WTC11 (cell line): ENCODE results near the gene SCN9A. TPM values are rescaled to one million over a fixed set of nuclear protein-coding genes. Genes with fewer than 3 reads are reported as not detected.

Experiments
- ATAC-seq: fragments of 200-7000 bp; cut with Tn5 transposase; 2 replicates; pipeline ENCODE4 v1.10.0; 2021; ENCODE audit warnings: mild to moderate bottlenecking, moderate library complexity
- CTCF ChIA-PET: fragments of 300-600 bp; sonication (Branson Sonifier 250); formaldehyde crosslinking; loops from one replicate; lab custom pipeline; 2021; ENCODE audit warnings: antibody characterized with exemption; lab: Charles Lee
- POLR2A ChIA-PET: fragments of 350-600 bp; sonication (Branson Sonifier 250); formaldehyde crosslinking; loops from one replicate; lab custom pipeline; 2021; ENCODE audit warnings: antibody characterized with exemption; lab: Charles Lee
- DNase-seq: peaks from one replicate; pipeline ENCODE4 v3.0.0; 2021; ENCODE audit warnings: low spot score
- H3K27ac Mint-ChIP-seq: 2 replicates; pipeline ENCODE4 v1.8.0; 2021; ENCODE audit warnings: mixed read lengths
- H3K27me3 Mint-ChIP-seq: 2 replicates; pipeline ENCODE4 v1.8.0; 2021; ENCODE audit warnings: low read depth, mild to moderate bottlenecking, moderate library complexity, mixed read lengths
- H3K36me3 Mint-ChIP-seq: 2 replicates; pipeline ENCODE4 v1.8.0; 2021; ENCODE audit warnings: mixed read lengths
- H3K4me1 Mint-ChIP-seq: 2 replicates; pipeline ENCODE4 v1.8.0; 2022; ENCODE audit warnings: mixed read lengths
- H3K4me3 Mint-ChIP-seq: 2 replicates; pipeline ENCODE4 v1.8.0; 2021; ENCODE audit warnings: mild to moderate bottlenecking, moderate library complexity, mixed read lengths
- H3K9me3 Mint-ChIP-seq: 2 replicates; pipeline ENCODE4 v1.8.0; 2021; ENCODE audit warnings: mixed read lengths
- EMX1 ChIP-seq: fragments of 250-450 bp; sonication (Bioruptor Pico); IDR thresholded peaks from 2 replicates; pipeline ENCODE4 v1.8.0; 2021; ENCODE audit warnings: mild to moderate bottlenecking
- ESRRA ChIP-seq: sonication (generic); formaldehyde crosslinking; IDR thresholded peaks from 2 replicates; pipeline ENCODE4 v1.8.1; 2022; ENCODE audit warnings: mild to moderate bottlenecking, missing genetic modification reagents, borderline replicate concordance
- FOXJ3 ChIP-seq: sonication (generic); formaldehyde crosslinking; IDR thresholded peaks from 2 replicates; pipeline ENCODE4 v1.9.0; 2021; ENCODE audit warnings: missing genetic modification reagents, mild to moderate bottlenecking, borderline replicate concordance
- JAZF1 ChIP-seq: fragments of 250-450 bp; sonication (Bioruptor Pico); IDR thresholded peaks from 2 replicates; pipeline ENCODE4 v1.9.0; 2021; ENCODE audit warnings: moderate library complexity, mild to moderate bottlenecking, inconsistent platforms
- MAX ChIP-seq: sonication (generic); formaldehyde crosslinking; IDR thresholded peaks from 2 replicates; pipeline ENCODE4 v1.8.0; 2022; ENCODE audit warnings: mild to moderate bottlenecking, missing genetic modification reagents
- MLX ChIP-seq: sonication (generic); formaldehyde crosslinking; IDR thresholded peaks from 2 replicates; pipeline ENCODE4 v1.8.1; 2023; ENCODE audit warnings: mild to moderate bottlenecking, missing genetic modification reagents, moderate library complexity
- MXD4 ChIP-seq: fragments of 250-450 bp; sonication (Bioruptor Pico); IDR thresholded peaks from 2 replicates; pipeline ENCODE4 v1.8.0; 2021; ENCODE audit warnings: mild to moderate bottlenecking, moderate library complexity, borderline replicate concordance
- NR3C1 ChIP-seq: sonication (generic); formaldehyde crosslinking; conservative IDR thresholded peaks from 2 replicates; pipeline ENCODE4 v1.8.1; 2023; ENCODE audit warnings: low read depth, mild to moderate bottlenecking, missing genetic modification reagents
- OVOL2 ChIP-seq: fragments of 250-450 bp; sonication (Bioruptor Pico); IDR thresholded peaks from 2 replicates; pipeline ENCODE4 v1.9.0; 2021; ENCODE audit warnings: mild to moderate bottlenecking, borderline replicate concordance
- RELA ChIP-seq: sonication (generic); formaldehyde crosslinking; IDR thresholded peaks from 2 replicates; pipeline ENCODE4 v1.8.1; 2022; ENCODE audit warnings: missing genetic modification reagents, mild to moderate bottlenecking, borderline replicate concordance
- SMAD3 ChIP-seq: sonication (generic); formaldehyde crosslinking; IDR thresholded peaks from 2 replicates; pipeline ENCODE4 v1.8.0; 2022; ENCODE audit warnings: missing genetic modification reagents, mild to moderate bottlenecking, borderline replicate concordance
- USF1 ChIP-seq: sonication (generic); formaldehyde crosslinking; IDR thresholded peaks from 2 replicates; pipeline ENCODE4 v1.8.0; 2022; ENCODE audit warnings: mild to moderate bottlenecking, missing genetic modification reagents
- ZMAT4 ChIP-seq: fragments of 250-450 bp; sonication (Bioruptor Pico); IDR thresholded peaks from 2 replicates; pipeline ENCODE4 v1.9.0; 2021; ENCODE audit warnings: mild to moderate bottlenecking
- total RNA-seq: library from RNA; stranded (reverse); gene quantifications from 3 replicates; pipeline ENCODE4 v1.2.3, GENCODE V29; 2021
- TF ChIP-seq, protein P1 (sequence below): fragments of 250-450 bp; sonication (Bioruptor Pico); IDR thresholded peaks from 2 replicates; pipeline ENCODE4 v2.1.2; 2022; ENCODE audit warnings: mild to moderate bottlenecking, moderate library complexity
- TF ChIP-seq, protein P2 (sequence below): sonication (generic); formaldehyde crosslinking; IDR thresholded peaks from 2 replicates; pipeline ENCODE4 v1.8.1; 2023; ENCODE audit warnings: mild to moderate bottlenecking, missing genetic modification reagents
- TF ChIP-seq, protein P3 (sequence below): fragments of 250-450 bp; sonication (Bioruptor Pico); IDR thresholded peaks from 2 replicates; pipeline ENCODE4 v1.9.0; 2021; ENCODE audit warnings: moderate library complexity, mild to moderate bottlenecking, inconsistent platforms, borderline replicate concordance
- TF ChIP-seq, protein P4 (sequence below): fragments of 250-450 bp; sonication (Bioruptor Pico); IDR thresholded peaks from 2 replicates; pipeline ENCODE4 v1.9.0; 2021; ENCODE audit warnings: mild to moderate bottlenecking, borderline replicate concordance
- TF ChIP-seq, protein P5 (sequence below): fragments of 200-600 bp; IDR thresholded peaks from 2 replicates; pipeline ENCODE4 v1.8.0; 2022; ENCODE audit warnings: antibody characterized with exemption

The SCN9A gene
- total RNA-seq, 1 experiment from 2014 or later: 7.3 TPM

DNA sequence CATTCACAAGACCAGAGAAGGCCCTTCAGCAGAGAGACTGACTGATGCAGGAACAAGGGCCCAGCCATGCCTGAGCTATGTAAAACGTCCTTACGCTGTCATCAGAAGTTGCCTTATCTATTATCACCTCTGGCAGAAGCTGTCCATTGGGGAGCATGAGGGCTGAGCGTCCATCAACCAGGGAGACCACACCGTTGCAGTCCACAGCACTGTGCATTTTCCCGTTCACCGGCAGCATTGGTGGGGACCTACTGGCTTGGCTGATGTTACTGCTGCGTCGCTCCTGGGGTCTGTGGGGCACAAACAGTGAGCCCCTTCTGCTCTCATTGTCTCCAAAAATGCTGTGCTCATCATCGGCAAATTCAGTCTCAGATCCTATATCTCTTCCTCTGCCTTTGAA, 91.4 kb downstream of the SCN9A start (continued):
- TF ChIP-seq MXD4 (CRISPR knock-in tag): no peak

- Mint-ChIP-seq H3K27me3 (no peaks in the 10 kb centered on the region; the same call in 1 of the 2 replicates), H3K4me3 (no peak overlapping the region), H3K4me1 (peaks cover 6% of the 10 kb centered on the region), H3K27ac (no peak overlapping the region), H3K36me3 (no peaks in the 10 kb centered on the region)
- ChIA-PET POLR2A (no interaction called here), CTCF (no interaction called here)
- ATAC-seq: no peak
- DNase-seq: no peak
- TF ChIP-seq RELA (CRISPR knock-in tag): no peak
- TF ChIP-seq EMX1 (CRISPR knock-in tag): no peak
- no peak for TF ChIP-seq NR3C1 (CRISPR knock-in tag)
- no peak for TF ChIP-seq FOXJ3 (CRISPR knock-in tag)
- TF ChIP-seq ESRRA: no peak
- TF ChIP-seq, protein P1, sequence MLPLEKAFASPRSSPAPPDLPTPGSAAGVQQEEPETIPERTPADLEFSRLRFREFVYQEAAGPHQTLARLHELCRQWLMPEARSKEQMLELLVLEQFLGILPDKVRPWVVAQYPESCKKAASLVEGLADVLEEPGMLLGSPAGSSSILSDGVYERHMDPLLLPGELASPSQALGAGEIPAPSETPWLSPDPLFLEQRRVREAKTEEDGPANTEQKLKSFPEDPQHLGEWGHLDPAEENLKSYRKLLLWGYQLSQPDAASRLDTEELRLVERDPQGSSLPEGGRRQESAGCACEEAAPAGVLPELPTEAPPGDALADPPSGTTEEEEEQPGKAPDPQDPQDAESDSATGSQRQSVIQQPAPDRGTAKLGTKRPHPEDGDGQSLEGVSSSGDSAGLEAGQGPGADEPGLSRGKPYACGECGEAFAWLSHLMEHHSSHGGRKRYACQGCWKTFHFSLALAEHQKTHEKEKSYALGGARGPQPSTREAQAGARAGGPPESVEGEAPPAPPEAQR (CRISPR knock-in tag): no peak
- TF ChIP-seq USF1 (CRISPR knock-in tag): no peak
- no peak for TF ChIP-seq OVOL2
- TF ChIP-seq SMAD3 (CRISPR knock-in tag): no peak
- no peak for TF ChIP-seq JAZF1 (CRISPR knock-in tag)
- no peak for TF ChIP-seq MLX
- no peak for TF ChIP-seq ZMAT4 (CRISPR knock-in tag)
- TF ChIP-seq, protein P2, sequence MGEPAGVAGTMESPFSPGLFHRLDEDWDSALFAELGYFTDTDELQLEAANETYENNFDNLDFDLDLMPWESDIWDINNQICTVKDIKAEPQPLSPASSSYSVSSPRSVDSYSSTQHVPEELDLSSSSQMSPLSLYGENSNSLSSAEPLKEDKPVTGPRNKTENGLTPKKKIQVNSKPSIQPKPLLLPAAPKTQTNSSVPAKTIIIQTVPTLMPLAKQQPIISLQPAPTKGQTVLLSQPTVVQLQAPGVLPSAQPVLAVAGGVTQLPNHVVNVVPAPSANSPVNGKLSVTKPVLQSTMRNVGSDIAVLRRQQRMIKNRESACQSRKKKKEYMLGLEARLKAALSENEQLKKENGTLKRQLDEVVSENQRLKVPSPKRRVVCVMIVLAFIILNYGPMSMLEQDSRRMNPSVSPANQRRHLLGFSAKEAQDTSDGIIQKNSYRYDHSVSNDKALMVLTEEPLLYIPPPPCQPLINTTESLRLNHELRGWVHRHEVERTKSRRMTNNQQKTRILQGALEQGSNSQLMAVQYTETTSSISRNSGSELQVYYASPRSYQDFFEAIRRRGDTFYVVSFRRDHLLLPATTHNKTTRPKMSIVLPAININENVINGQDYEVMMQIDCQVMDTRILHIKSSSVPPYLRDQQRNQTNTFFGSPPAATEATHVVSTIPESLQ (CRISPR knock-in tag): no peak
- TF ChIP-seq, protein P3, sequence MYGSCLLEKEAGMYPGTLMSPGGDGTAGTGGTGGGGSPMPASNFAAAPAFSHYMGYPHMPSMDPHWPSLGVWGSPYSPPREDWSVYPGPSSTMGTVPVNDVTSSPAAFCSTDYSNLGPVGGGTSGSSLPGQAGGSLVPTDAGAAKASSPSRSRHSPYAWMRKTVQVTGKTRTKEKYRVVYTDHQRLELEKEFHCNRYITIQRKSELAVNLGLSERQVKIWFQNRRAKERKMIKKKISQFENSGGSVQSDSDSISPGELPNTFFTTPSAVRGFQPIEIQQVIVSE: no peak
- no peak for TF ChIP-seq MAX
- TF ChIP-seq, protein P4, sequence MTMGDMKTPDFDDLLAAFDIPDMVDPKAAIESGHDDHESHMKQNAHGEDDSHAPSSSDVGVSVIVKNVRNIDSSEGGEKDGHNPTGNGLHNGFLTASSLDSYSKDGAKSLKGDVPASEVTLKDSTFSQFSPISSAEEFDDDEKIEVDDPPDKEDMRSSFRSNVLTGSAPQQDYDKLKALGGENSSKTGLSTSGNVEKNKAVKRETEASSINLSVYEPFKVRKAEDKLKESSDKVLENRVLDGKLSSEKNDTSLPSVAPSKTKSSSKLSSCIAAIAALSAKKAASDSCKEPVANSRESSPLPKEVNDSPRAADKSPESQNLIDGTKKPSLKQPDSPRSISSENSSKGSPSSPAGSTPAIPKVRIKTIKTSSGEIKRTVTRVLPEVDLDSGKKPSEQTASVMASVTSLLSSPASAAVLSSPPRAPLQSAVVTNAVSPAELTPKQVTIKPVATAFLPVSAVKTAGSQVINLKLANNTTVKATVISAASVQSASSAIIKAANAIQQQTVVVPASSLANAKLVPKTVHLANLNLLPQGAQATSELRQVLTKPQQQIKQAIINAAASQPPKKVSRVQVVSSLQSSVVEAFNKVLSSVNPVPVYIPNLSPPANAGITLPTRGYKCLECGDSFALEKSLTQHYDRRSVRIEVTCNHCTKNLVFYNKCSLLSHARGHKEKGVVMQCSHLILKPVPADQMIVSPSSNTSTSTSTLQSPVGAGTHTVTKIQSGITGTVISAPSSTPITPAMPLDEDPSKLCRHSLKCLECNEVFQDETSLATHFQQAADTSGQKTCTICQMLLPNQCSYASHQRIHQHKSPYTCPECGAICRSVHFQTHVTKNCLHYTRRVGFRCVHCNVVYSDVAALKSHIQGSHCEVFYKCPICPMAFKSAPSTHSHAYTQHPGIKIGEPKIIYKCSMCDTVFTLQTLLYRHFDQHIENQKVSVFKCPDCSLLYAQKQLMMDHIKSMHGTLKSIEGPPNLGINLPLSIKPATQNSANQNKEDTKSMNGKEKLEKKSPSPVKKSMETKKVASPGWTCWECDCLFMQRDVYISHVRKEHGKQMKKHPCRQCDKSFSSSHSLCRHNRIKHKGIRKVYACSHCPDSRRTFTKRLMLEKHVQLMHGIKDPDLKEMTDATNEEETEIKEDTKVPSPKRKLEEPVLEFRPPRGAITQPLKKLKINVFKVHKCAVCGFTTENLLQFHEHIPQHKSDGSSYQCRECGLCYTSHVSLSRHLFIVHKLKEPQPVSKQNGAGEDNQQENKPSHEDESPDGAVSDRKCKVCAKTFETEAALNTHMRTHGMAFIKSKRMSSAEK: no peak
- TF ChIP-seq, protein P5, sequence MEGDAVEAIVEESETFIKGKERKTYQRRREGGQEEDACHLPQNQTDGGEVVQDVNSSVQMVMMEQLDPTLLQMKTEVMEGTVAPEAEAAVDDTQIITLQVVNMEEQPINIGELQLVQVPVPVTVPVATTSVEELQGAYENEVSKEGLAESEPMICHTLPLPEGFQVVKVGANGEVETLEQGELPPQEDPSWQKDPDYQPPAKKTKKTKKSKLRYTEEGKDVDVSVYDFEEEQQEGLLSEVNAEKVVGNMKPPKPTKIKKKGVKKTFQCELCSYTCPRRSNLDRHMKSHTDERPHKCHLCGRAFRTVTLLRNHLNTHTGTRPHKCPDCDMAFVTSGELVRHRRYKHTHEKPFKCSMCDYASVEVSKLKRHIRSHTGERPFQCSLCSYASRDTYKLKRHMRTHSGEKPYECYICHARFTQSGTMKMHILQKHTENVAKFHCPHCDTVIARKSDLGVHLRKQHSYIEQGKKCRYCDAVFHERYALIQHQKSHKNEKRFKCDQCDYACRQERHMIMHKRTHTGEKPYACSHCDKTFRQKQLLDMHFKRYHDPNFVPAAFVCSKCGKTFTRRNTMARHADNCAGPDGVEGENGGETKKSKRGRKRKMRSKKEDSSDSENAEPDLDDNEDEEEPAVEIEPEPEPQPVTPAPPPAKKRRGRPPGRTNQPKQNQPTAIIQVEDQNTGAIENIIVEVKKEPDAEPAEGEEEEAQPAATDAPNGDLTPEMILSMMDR: no peak
- TF ChIP-seq, all 79 proteins: peak for 0
- no peaks in the 10 kb centered on the region for H3K9me3 Mint-ChIP-seq
These were observed 93.6 kb downstream of the SCN9A start for GRCh38 chr2:166282154-166282553.
